B cell (primary cell): ENCODE measurements around the gene PPT1. TPM values are rescaled to one million over a fixed set of nuclear protein-coding genes. Genes with fewer than 3 reads are reported as not detected.

Experiments
- ATAC-seq: fragments of 200-7000 bp; cut with Tn5 transposase; one replicate; pipeline ENCODE4 v1.10.0; 2021; ENCODE audit warnings: low read depth, mild to moderate bottlenecking, moderate number of reproducible peaks, moderate library complexity
- CTCF ChIA-PET: fragments of 350-600 bp; sonication (Branson Sonifier 250); formaldehyde crosslinking; loops from one replicate; lab custom pipeline; 2021; ENCODE audit warnings: antibody characterized with exemption, inconsistent platforms; lab: Charles Lee
- POLR2A ChIA-PET: fragments of 350-600 bp; sonication (Branson Sonifier 250); formaldehyde crosslinking; loops from one replicate; lab custom pipeline; 2021; ENCODE audit warnings: antibody characterized with exemption; lab: Charles Lee
- DNase-seq: peaks from one replicate; pipeline ENCODE4 v3.0.0; 2013
- H2AFZ ChIP-seq: 2 replicates; pipeline ENCODE4 v1.6.1; 2012; ENCODE audit warnings: mild to moderate bottlenecking, low read depth, low read length; ENCODE audit not compliant: insufficient read depth, poor library complexity, severe bottlenecking
- H3K27ac ChIP-seq, 2 donors: 1 replicate in 1 of 2; 2 replicates in 1 of 2; pipeline ENCODE4 v1.5.1; 2012 to 2013; ENCODE audit warnings: low read length in 2 of 2, mild to moderate bottlenecking in 2 of 2, moderate library complexity in 1 of 2
- H3K27me3 ChIP-seq, 4 experiments: fragments of 200-600 bp in 1 of 4; sonication (generic) in 1 of 4; replicated peaks in 1 of 4; 1 replicate in 2 of 4; 2 replicates in 2 of 4; pipeline versions ENCODE4 v1.6.1 to v1.7.0; 2013 to 2016; ENCODE audit warnings: low read length in 3 of 4, mild to moderate bottlenecking in 2 of 4, mixed read lengths in 1 of 4, moderate library complexity in 1 of 4; ENCODE audit not compliant: insufficient read depth in 4 of 4, control insufficient read depth in 3 of 4; ENCODE audit errors: control extremely low read depth in 1 of 4
- H3K36me3 ChIP-seq, 2 experiments: replicated peaks in 1 of 2; 1 replicate in 1 of 2; 2 replicates in 1 of 2; pipeline versions ENCODE4 v1.6.1 to v1.7.1; 2013; ENCODE audit warnings: low read length in 1 of 2; ENCODE audit not compliant: insufficient read depth in 2 of 2, control insufficient read depth in 1 of 2; ENCODE audit errors: control extremely low read depth in 1 of 2, extremely low read depth in 1 of 2
- H3K4me1 ChIP-seq, 2 donors: fragments of 200-600 bp in 1 of 2; sonication (generic) in 1 of 2; 1 replicate in 1 of 2; 2 replicates in 1 of 2; pipeline versions ENCODE4 v1.5.1 to v1.6.1; 2013 to 2017; ENCODE audit warnings: low read length in 2 of 2; ENCODE audit not compliant: control insufficient read depth in 2 of 2, insufficient read depth in 2 of 2
- H3K4me2 ChIP-seq: replicated peaks from 2 replicates; pipeline ENCODE3; 2012; ENCODE audit warnings: mild to moderate bottlenecking, low read depth, low read length; ENCODE audit not compliant: poor library complexity, severe bottlenecking
- H3K4me3 ChIP-seq, 5 experiments: fragments of 200-600 bp in 1 of 5; sonication (generic) in 1 of 5; 1 replicate in 3 of 5; 2 replicates in 2 of 5; pipeline versions ENCODE4 v1.5.1 to v1.7.0; 2011 to 2016; ENCODE audit warnings: low read length in 4 of 5, mild to moderate bottlenecking in 4 of 5, low read depth in 2 of 5, control low read depth in 1 of 5, moderate library complexity in 1 of 5; ENCODE audit not compliant: insufficient read depth in 1 of 5; ENCODE audit errors: control extremely low read depth in 1 of 5, extremely low read depth in 1 of 5
- H3K79me2 ChIP-seq: fragments of 200-600 bp; sonication (generic); one replicate; pipeline ENCODE4 v1.6.0; 2016; ENCODE audit warnings: low read length; ENCODE audit not compliant: control insufficient read depth, insufficient read depth
- H3K9ac ChIP-seq: fragments of 200-600 bp; sonication (generic); 2 replicates; pipeline ENCODE4 v1.6.1; 2017; ENCODE audit warnings: mild to moderate bottlenecking, low read length, moderate library complexity
- H3K9me3 ChIP-seq, 3 donors: one replicate each; pipeline versions ENCODE4 v1.6.1 to v1.7.1; 2013; ENCODE audit warnings: low read length in 2 of 3; ENCODE audit not compliant: control insufficient read depth in 2 of 3, insufficient read depth in 1 of 3; ENCODE audit errors: control extremely low read depth in 1 of 3
- H4K20me1 ChIP-seq: 2 replicates; pipeline ENCODE4 v1.6.0; 2012; ENCODE audit warnings: mild to moderate bottlenecking, low read length; ENCODE audit not compliant: insufficient read depth, control insufficient read depth, poor library complexity, severe bottlenecking
- H3K27ac Mint-ChIP-seq: one replicate; pipeline ENCODE4 v1.8.0; 2021; ENCODE audit warnings: mixed read lengths
- H3K27me3 Mint-ChIP-seq: one replicate; pipeline ENCODE4 v1.8.0; 2021; ENCODE audit warnings: mixed read lengths
- H3K4me1 Mint-ChIP-seq: one replicate; pipeline ENCODE4 v1.8.0; 2021; ENCODE audit warnings: mixed read lengths
- H3K4me3 Mint-ChIP-seq: one replicate; pipeline ENCODE4 v1.8.0; 2021; ENCODE audit warnings: mixed read lengths
- H3K9me3 Mint-ChIP-seq: one replicate; pipeline ENCODE4 v1.8.0; 2022; ENCODE audit warnings: mixed read lengths; ENCODE audit not compliant: insufficient read depth
- EZH2 ChIP-seq: IDR thresholded peaks from 2 replicates; pipeline ENCODE4 v1.6.1; 2012; ENCODE audit warnings: borderline replicate concordance, low read depth, mild to moderate bottlenecking, moderate library complexity, low read length; ENCODE audit not compliant: insufficient read depth, poor library complexity, severe bottlenecking
- WGBS: methylation state at CpG from one replicate; pipeline ENCODE4 v1.1.5; 2013; ENCODE audit warnings: missing lambda C conversion rate; ENCODE audit not compliant: insufficient coverage; 5-methylcytosine and 5-hydroxymethylcytosine counted together
- intact Hi-C: fragments of 100-400 bp; cut with micrococcal nuclease; formaldehyde crosslinking; loops from one replicate; pipeline ENCODE4 v1.10.0; 2022
- polyA plus RNA-seq: library from polyadenylated mRNA; depleted of rRNA; stranded (reverse); fragments of >200 nt; gene quantifications from 2 replicates; pipeline ENCODE4 v1.2.3, GENCODE V29; 2012
- total RNA-seq, 2 donors: library from RNA; stranded (reverse); fragments of 120-200 nt in 1 of 2; gene quantifications; 1 replicate in 1 of 2; 2 replicates in 1 of 2; pipeline versions ENCODE4 v1.2.3 to v1.2.4, GENCODE V29; 2013 to 2022
- TF ChIP-seq, protein P1 (sequence below): fragments of 200-600 bp; IDR thresholded peaks from one replicate; pipeline ENCODE4 v1.8.0; 2022; ENCODE audit warnings: antibody characterized with exemption, mild to moderate bottlenecking

Gene PPT1
- total and polyA plus RNA-seq, 2 donors (not counting 1 experiment from before 2014, with no cell fraction given): 10.4 to 38.2 TPM

DNA sequence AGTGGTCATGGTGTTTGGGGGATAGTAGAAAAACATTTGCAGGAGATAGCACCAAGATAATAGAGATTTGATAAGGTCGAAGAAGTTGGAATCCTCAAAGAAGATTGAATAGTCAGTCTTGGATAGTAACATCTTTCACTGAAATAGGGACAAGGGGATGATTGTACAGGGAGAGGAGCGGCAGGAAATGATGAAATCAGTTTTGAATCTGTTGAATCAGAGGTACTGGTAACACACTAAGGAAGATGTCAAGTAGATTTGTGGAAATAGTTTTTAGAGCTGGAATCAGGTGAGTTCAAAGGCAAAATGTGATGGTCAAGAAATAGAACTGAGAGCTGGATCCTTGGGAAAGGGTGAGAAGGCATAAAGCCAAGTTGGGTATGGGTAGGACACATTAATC, 30.0 kb downstream of the PPT1 start:
- Mint-ChIP-seq H3K9me3 (no peaks in the 10 kb centered on the region), H3K4me1 (peaks cover 46% of the 10 kb centered on the region), H3K27ac (peak overlapping the region; percentile 70), H3K4me3 (no peak overlapping the region), H3K27me3 (no peaks in the 10 kb centered on the region)
- Histone ChIP-seq H3K4me3 (no peak overlapping the region), H3K9me3 (no peaks in the 10 kb centered on the region), H3K4me1 (peaks cover 47% of the 10 kb centered on the region in 2 donors), H3K27ac (peak overlapping the region in 1 of 2 donors; percentile 22), H3K9ac (no peak overlapping the region), H4K20me1 (no peaks in the 10 kb centered on the region), H3K36me3 (peaks cover 16 to 93% of the 10 kb centered on the region in 2 experiments), H3K4me2 (no peak overlapping the region), H3K27me3 (no peaks in the 10 kb centered on the region), H2AFZ (no peak overlapping the region), H3K79me2 (peaks cover 40% of the 10 kb centered on the region)
- DNase-seq: no peak
- POLR2A ChIA-PET: no interaction called here
- intact Hi-C loops: no loop called here
- no peak for ATAC-seq
- CTCF ChIA-PET: interaction anchor here (1.4 to 4.3 kb wide), 3 partner anchors 8 to 17 kb away, joined by 4 to 24 read pairs (median 5); no protein-coding TSS in a partner anchor
- no peak for TF ChIP-seq EZH2
- WGBS: 100% methylated on average over 2 of the region's 2 CpGs

DNA sequence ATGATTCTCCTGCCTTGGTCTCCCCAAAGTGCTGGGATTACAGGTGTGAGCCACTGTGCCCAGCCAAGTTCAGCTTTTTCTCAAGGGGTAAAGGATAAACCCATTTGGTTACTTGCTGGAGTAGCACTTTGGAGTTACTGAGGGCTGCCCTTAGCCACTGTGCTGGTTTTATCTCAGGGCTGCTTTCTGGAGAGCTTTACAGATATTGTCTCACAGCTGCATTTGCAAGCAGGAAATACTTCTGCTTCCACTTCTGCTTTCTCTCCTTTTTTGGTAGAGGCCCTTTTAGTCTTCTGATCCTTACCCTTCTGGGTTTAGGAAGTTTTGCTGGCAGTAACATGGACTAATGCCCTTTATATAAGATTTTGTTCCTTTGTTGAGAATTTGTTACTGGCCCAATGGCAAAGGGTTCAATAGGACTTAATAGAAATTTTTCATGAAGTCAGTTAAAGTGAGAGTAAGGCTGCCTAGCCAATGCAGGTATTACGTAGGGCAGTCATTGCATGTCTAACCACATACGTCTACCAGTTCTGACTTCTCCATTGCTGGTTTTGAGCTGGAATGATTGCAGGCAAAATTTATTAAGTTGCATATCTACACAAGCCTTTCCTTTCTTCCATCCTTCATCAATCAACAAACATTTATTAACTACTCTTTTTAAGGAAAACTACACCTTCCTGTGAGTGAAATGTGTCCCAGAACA, 32.1 kb downstream of the PPT1 start:
- peaks cover 67 to 68% of the 10 kb centered on the region in 2 donors for H3K4me1 ChIP-seq
- peak; percentile 84 for DNase-seq
- peak overlapping the region; percentile 54 for H3K4me2 ChIP-seq
- H3K9ac ChIP-seq: peak overlapping the region; percentile 25
- H3K4me1 Mint-ChIP-seq: peaks cover 63% of the 10 kb centered on the region
- peak overlapping the region; percentile 3 for H2AFZ ChIP-seq
- peak overlapping the region; percentile 77 to 87 for H3K27ac ChIP-seq
- H3K36me3 ChIP-seq: peaks cover 16 to 92% of the 10 kb centered on the region in 2 experiments
- no peaks in the 10 kb centered on the region for H3K9me3 ChIP-seq
- ChIA-PET POLR2A (interaction anchor here (3.3 kb wide), 1 partner anchor 25 kb away, joined by 24 read pairs; the partner anchor contains the start of gene CAP1), CTCF (interaction anchor here (0.6 to 4.3 kb wide), 11 partner anchors 11 to 280 kb away, joined by 3 to 24 read pairs (median 7); no protein-coding TSS in a partner anchor)
- H3K27ac Mint-ChIP-seq: peak overlapping the region; percentile 96
- intact Hi-C loops: loop anchor here (1.0 to 2.0 kb wide), 3 partner anchors 14 to 32 kb away; partner anchors contain the start of genes CAP1 and PPT1
- WGBS: no CpG with 5 or more reads among the region's 2 CpGs
- TF ChIP-seq, protein P1, sequence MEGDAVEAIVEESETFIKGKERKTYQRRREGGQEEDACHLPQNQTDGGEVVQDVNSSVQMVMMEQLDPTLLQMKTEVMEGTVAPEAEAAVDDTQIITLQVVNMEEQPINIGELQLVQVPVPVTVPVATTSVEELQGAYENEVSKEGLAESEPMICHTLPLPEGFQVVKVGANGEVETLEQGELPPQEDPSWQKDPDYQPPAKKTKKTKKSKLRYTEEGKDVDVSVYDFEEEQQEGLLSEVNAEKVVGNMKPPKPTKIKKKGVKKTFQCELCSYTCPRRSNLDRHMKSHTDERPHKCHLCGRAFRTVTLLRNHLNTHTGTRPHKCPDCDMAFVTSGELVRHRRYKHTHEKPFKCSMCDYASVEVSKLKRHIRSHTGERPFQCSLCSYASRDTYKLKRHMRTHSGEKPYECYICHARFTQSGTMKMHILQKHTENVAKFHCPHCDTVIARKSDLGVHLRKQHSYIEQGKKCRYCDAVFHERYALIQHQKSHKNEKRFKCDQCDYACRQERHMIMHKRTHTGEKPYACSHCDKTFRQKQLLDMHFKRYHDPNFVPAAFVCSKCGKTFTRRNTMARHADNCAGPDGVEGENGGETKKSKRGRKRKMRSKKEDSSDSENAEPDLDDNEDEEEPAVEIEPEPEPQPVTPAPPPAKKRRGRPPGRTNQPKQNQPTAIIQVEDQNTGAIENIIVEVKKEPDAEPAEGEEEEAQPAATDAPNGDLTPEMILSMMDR: no peak
- H3K9me3 Mint-ChIP-seq: no peaks in the 10 kb centered on the region
- H3K27me3 Mint-ChIP-seq: no peaks in the 10 kb centered on the region
- no peaks in the 10 kb centered on the region for H4K20me1 ChIP-seq
- ATAC-seq: peak; percentile 91
- peaks cover 57% of the 10 kb centered on the region for H3K79me2 ChIP-seq
- H3K4me3 ChIP-seq: peak overlapping the region in 4 of 5 experiments; percentile 9 to 30 (median 17)
- no peaks in the 10 kb centered on the region for H3K27me3 ChIP-seq
- H3K4me3 Mint-ChIP-seq: peak overlapping the region; percentile 77
